Chondrocyte (in vitro differentiated cells): ENCODE measurements around the gene TTC31. TPM values are rescaled to one million over a fixed set of nuclear protein-coding genes. Genes with fewer than 3 reads are reported as not detected.

Source experiments
- DNase-seq: peaks from one replicate; pipeline ENCODE4 v3.0.0; 2021; ENCODE audit warnings: mixed read lengths, low spot score
- H3K27ac Mint-ChIP-seq: one replicate; pipeline ENCODE4 v1.8.0; 2021; ENCODE audit warnings: mild to moderate bottlenecking, moderate library complexity, mixed read lengths; ENCODE audit not compliant: unreplicated experiment
- H3K27me3 Mint-ChIP-seq: 2 replicates; pipeline ENCODE4 v1.8.0; 2021; ENCODE audit warnings: low read depth, mixed read lengths
- H3K36me3 Mint-ChIP-seq: 2 replicates; pipeline ENCODE4 v1.8.0; 2021; ENCODE audit warnings: low read depth, mixed read lengths
- H3K4me1 Mint-ChIP-seq: 2 replicates; pipeline ENCODE4 v1.8.0; 2021; ENCODE audit warnings: low read depth, mild to moderate bottlenecking, mixed read lengths
- H3K4me3 Mint-ChIP-seq: one replicate; pipeline ENCODE4 v1.8.0; 2021; ENCODE audit warnings: mild to moderate bottlenecking, moderate library complexity, mixed read lengths; ENCODE audit not compliant: unreplicated experiment
- H3K9me3 Mint-ChIP-seq: 2 replicates; pipeline ENCODE4 v1.8.0; 2021; ENCODE audit warnings: low read depth, mixed read lengths
- total RNA-seq: library from RNA; stranded (reverse); gene quantifications from 3 replicates; pipeline ENCODE4 v1.2.1, GENCODE V29; 2021
- TF ChIP-seq, protein P1 (sequence below): fragments of 200-600 bp; sonication (generic); IDR thresholded peaks from 2 replicates; pipeline ENCODE4 v1.5.0; 2021; ENCODE audit warnings: antibody characterized with exemption, mild to moderate bottlenecking, moderate library complexity

The TTC31 gene
- total RNA-seq, 1 donor from 2014 or later = 18.1 TPM

DNA sequence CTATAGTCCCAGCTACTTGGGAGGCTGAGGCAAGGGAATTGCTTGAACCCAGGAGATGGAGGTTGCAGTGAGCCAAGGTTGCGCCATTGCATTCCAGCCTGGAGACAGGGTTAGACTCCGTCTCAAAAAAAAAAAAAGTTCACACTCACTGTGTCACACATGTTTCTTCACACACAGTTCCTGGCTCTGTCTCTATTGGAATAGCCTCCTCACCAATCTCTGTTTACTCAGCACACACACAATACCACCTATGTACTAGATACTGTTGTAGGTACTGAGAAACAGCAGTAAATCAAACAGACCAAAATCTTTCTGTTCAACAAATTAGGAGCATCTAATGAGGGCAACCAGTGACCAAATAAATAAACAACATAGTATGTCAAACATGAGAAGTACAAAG lies 3.3 kb downstream of the TTC31 start:
- Mint-ChIP-seq H3K4me3 (no peak overlapping the region), H3K27ac (no peak overlapping the region), H3K4me1 (peaks cover 17% of the 10 kb centered on the region), H3K9me3 (no peaks in the 10 kb centered on the region), H3K36me3 (peaks cover 16% of the 10 kb centered on the region), H3K27me3 (no peaks in the 10 kb centered on the region)
- no peak for DNase-seq
- TF ChIP-seq, protein P1, sequence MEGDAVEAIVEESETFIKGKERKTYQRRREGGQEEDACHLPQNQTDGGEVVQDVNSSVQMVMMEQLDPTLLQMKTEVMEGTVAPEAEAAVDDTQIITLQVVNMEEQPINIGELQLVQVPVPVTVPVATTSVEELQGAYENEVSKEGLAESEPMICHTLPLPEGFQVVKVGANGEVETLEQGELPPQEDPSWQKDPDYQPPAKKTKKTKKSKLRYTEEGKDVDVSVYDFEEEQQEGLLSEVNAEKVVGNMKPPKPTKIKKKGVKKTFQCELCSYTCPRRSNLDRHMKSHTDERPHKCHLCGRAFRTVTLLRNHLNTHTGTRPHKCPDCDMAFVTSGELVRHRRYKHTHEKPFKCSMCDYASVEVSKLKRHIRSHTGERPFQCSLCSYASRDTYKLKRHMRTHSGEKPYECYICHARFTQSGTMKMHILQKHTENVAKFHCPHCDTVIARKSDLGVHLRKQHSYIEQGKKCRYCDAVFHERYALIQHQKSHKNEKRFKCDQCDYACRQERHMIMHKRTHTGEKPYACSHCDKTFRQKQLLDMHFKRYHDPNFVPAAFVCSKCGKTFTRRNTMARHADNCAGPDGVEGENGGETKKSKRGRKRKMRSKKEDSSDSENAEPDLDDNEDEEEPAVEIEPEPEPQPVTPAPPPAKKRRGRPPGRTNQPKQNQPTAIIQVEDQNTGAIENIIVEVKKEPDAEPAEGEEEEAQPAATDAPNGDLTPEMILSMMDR = no peak

DNA sequence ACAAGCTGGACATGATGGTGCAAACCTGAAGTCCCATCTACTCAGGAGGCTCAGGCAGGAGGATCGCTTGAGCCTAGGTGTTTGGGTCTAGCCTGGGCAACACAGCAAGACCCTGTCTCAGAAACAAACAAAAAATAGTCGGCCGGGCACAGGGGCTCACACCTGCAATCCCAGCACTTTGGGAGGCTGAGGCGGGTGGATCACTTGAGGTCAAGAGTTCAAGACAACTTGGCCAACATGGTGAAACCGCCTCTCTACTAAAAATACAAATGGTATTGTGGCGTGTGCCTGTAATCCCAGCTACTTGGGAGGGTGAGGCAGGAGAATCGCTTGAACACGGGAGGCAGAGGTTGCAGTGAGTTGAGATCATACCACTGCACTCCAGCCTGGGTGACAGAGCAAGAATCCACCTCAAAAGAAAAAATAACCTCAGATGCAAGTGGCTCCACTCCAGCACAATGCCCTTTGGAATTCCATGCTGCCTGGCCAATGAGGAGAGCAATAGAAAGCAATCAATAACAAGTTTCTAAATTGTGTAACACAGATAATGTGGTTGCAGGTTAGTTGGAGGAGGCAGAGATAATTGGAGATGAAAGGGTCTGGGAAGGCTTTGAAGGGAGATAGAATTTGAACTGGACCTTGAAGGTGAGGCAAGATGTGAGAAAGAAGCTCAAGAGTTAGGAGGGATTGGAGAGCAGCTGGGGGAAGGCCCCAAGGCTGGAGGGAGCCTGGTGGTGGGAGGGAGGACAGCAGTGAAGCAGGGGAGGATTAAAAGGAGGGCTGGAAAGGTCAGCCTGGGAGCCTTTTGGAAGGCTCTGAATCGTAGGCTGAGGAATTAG lies 6.0 kb downstream of the TTC31 start:
- no peaks in the 10 kb centered on the region for H3K27me3 Mint-ChIP-seq
- DNase-seq = no peak
- TF ChIP-seq, protein P1 = no peak
- H3K36me3 Mint-ChIP-seq = peaks cover 34% of the 10 kb centered on the region
- no peak overlapping the region for H3K4me3 Mint-ChIP-seq
- H3K4me1 Mint-ChIP-seq = peaks cover 4% of the 10 kb centered on the region
- H3K9me3 Mint-ChIP-seq = no peaks in the 10 kb centered on the region
- no peak overlapping the region for H3K27ac Mint-ChIP-seq

DNA sequence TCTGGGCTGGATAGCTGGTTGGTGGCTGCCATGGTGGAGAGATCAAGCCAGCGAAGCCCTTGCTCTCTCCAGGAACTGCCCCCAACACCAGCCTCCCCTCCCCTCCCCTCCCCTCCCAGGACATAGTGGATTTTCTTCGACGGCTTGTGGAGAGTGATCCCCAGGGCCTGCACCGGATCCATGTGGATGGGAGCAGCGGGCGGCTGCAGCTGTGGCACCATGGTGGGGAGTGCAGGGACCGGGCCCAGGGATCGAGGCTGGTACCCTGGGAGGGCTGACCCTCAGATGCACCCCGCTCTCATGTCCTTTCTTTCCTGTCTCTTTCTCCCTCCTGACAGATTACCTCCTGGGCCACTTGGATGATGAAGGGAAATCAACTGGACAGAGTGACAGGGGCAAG lies 7.0 kb downstream of the TTC31 start:
- Mint-ChIP-seq H3K36me3 (peaks cover 40% of the 10 kb centered on the region), H3K9me3 (no peaks in the 10 kb centered on the region), H3K4me3 (no peak overlapping the region), H3K4me1 (no peaks in the 10 kb centered on the region), H3K27ac (no peak overlapping the region), H3K27me3 (no peaks in the 10 kb centered on the region)
- DNase-seq = no peak
- TF ChIP-seq, protein P1 = no peak

DNA sequence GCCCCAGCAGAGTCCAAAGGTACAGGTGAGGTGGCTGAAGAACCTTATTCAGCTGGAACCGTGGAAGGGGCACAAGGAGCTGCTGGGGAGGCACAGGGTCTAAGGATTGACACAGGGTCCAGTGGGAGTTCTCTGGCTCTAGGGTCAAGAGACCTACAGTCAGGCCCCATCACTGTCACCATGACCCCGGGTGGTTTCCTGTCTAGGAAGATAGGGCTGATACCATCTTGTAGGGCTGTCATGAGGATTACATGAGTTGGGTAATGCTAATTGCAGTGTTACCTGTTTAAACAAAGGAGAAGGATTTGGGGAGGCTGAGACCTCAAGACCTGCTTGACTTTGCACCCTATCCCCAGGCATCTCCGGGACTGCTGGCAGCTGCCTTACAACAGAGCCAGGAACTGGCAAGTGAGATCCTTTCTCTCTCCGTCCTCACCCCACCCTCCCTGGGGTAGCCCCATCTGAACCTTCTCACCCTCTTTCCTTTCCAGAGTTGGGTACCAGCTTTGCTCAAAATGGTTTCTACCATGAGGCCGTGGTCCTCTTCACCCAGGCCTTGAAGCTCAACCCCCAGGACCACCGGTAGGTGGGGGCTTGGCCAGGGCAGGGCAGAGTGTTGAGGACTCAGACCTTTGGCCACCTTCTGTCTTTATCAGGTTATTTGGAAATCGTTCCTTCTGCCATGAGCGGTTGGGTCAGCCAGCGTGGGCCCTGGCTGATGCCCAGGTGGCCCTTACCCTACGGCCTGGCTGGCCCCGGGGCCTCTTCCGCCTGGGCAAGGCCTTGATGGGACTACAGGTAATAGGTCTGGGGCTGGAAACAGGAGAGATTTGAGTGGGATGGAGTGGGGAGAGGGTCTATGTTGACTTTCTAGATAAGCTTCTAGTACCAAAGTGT lies 9.0 kb downstream of the TTC31 start:
- Mint-ChIP-seq H3K27ac (no peak overlapping the region), H3K4me1 (no peaks in the 10 kb centered on the region), H3K9me3 (no peaks in the 10 kb centered on the region), H3K4me3 (no peak overlapping the region), H3K36me3 (peaks cover 38% of the 10 kb centered on the region), H3K27me3 (peaks cover 3% of the 10 kb centered on the region)
- TF ChIP-seq, protein P1 = no peak
- no peak for DNase-seq

DNA sequence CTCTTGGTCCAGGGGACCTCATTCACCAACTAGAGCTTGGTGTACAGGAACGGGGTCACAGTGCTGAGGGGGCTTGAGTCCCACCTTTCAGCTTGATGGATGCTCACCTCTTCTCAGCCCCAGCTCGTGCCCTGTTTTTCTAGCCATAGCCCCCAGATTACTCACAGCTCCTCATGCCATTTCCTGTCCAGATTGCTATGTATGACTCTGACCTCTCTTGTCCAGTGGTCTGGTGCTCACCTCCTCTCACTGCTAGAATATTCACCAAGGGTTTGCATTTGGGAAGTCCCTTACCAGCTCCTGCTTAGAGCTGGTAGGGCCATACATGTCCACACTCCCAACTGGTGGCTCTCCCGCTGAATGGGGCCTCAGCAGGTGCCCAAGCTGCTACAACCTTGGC lies 10.7 kb downstream of the TTC31 start:
- Mint-ChIP-seq H3K4me1 (peaks cover 13% of the 10 kb centered on the region), H3K27ac (no peak overlapping the region), H3K9me3 (no peaks in the 10 kb centered on the region), H3K27me3 (peaks cover 14% of the 10 kb centered on the region), H3K36me3 (peaks cover 37% of the 10 kb centered on the region), H3K4me3 (no peak overlapping the region)
- TF ChIP-seq, protein P1 = no peak
- DNase-seq = no peak
